Measurements from ENCODE around the gene ZHX3. TPM values are rescaled to one million over a fixed set of nuclear protein-coding genes. Genes with fewer than 3 reads are reported as not detected.

ZHX3 gene
- total and polyA plus RNA-seq, 4 donors = 3.2 to 30.0 (median 8.0) TPM

DNA sequence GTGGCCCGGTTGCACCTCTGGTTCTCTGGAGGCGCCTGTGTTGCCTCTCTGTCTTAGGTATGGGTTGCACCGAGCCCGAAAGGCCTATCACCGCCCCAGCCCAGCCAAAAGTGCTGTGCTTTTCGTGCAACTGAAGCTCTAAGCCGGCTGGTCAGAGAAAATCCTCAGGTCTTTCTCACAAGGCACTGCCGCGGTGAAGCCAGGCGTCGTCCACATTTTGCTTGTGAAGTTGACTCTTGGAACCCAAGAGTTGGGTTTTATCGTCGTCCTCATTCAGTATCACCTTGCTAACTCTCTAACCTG lies 49.8 kb upstream of the ZHX3 start:
- WGBS = 51% methylated on average over 13 of the region's 13 CpGs
- H3K27ac ChIP-seq (ENCODE audit: low read depth in 1 of 2, low read length in 2 of 2) = no peak overlapping the region
- H3K4me3 ChIP-seq (ENCODE audit: low read depth in 1 of 3, low read length in 3 of 3) = no peak overlapping the region
- DNase-seq (ENCODE audit: low spot score) = no peak
- H3K36me3 ChIP-seq (ENCODE audit: control insufficient read depth in 4 of 4, insufficient read depth in 3 of 4, low read depth in 1 of 4, low read length in 3 of 4) = no peaks in the 10 kb centered on the region
- peaks cover 0 to 12% (median 7%) of the 10 kb centered on the region in 4 donors for H3K4me1 ChIP-seq (ENCODE audit: control insufficient read depth in 4 of 4, insufficient read depth in 4 of 4, low read length in 3 of 4)
- TF ChIP-seq, protein P1, sequence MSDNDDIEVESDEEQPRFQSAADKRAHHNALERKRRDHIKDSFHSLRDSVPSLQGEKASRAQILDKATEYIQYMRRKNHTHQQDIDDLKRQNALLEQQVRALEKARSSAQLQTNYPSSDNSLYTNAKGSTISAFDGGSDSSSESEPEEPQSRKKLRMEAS (IDR thresholded peaks at IDR 0.05) = no peak
- TF ChIP-seq HNF4G (IDR thresholded peaks at IDR 0.05) (no peak), TAF1 (conservative IDR thresholded peaks at IDR 0.05) (no peak), HNF4A (conservative IDR thresholded peaks at IDR 0.05) (no peak), NR2F2 (IDR thresholded peaks at IDR 0.05) (no peak), RAD21 (IDR thresholded peaks at IDR 0.05) (no peak), JUND (IDR thresholded peaks at IDR 0.05) (no peak), FOXA1 (IDR thresholded peaks at IDR 0.05) (no peak), EGR1 (IDR thresholded peaks at IDR 0.05; ENCODE audit: low read depth in 2 of 2) (no peak), RXRA (IDR thresholded peaks at IDR 0.05) (no peak), SP1 (IDR thresholded peaks at IDR 0.05) (no peak), FOXA2 (IDR thresholded peaks at IDR 0.05) (no peak), YY1 (IDR thresholded peaks at IDR 0.05) (no peak), GABPA (IDR thresholded peaks at IDR 0.05 in 1 of 2, conservative IDR thresholded peaks at IDR 0.05 in 1 of 2) (no peak)
- TF ChIP-seq, protein P2, sequence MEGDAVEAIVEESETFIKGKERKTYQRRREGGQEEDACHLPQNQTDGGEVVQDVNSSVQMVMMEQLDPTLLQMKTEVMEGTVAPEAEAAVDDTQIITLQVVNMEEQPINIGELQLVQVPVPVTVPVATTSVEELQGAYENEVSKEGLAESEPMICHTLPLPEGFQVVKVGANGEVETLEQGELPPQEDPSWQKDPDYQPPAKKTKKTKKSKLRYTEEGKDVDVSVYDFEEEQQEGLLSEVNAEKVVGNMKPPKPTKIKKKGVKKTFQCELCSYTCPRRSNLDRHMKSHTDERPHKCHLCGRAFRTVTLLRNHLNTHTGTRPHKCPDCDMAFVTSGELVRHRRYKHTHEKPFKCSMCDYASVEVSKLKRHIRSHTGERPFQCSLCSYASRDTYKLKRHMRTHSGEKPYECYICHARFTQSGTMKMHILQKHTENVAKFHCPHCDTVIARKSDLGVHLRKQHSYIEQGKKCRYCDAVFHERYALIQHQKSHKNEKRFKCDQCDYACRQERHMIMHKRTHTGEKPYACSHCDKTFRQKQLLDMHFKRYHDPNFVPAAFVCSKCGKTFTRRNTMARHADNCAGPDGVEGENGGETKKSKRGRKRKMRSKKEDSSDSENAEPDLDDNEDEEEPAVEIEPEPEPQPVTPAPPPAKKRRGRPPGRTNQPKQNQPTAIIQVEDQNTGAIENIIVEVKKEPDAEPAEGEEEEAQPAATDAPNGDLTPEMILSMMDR (IDR thresholded peaks at IDR 0.05; ENCODE audit: low read depth, low read length, missing input control) = no peak
- TF ChIP-seq, protein P3, sequence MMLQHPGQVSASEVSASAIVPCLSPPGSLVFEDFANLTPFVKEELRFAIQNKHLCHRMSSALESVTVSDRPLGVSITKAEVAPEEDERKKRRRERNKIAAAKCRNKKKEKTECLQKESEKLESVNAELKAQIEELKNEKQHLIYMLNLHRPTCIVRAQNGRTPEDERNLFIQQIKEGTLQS (IDR thresholded peaks at IDR 0.05) = no peak
- TF ChIP-seq, protein P4, sequence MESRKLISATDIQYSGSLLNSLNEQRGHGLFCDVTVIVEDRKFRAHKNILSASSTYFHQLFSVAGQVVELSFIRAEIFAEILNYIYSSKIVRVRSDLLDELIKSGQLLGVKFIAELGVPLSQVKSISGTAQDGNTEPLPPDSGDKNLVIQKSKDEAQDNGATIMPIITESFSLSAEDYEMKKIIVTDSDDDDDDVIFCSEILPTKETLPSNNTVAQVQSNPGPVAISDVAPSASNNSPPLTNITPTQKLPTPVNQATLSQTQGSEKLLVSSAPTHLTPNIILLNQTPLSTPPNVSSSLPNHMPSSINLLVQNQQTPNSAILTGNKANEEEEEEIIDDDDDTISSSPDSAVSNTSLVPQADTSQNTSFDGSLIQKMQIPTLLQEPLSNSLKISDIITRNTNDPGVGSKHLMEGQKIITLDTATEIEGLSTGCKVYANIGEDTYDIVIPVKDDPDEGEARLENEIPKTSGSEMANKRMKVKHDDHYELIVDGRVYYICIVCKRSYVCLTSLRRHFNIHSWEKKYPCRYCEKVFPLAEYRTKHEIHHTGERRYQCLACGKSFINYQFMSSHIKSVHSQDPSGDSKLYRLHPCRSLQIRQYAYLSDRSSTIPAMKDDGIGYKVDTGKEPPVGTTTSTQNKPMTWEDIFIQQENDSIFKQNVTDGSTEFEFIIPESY (IDR thresholded peaks at IDR 0.05) = no peak
- TF ChIP-seq, protein P5, sequence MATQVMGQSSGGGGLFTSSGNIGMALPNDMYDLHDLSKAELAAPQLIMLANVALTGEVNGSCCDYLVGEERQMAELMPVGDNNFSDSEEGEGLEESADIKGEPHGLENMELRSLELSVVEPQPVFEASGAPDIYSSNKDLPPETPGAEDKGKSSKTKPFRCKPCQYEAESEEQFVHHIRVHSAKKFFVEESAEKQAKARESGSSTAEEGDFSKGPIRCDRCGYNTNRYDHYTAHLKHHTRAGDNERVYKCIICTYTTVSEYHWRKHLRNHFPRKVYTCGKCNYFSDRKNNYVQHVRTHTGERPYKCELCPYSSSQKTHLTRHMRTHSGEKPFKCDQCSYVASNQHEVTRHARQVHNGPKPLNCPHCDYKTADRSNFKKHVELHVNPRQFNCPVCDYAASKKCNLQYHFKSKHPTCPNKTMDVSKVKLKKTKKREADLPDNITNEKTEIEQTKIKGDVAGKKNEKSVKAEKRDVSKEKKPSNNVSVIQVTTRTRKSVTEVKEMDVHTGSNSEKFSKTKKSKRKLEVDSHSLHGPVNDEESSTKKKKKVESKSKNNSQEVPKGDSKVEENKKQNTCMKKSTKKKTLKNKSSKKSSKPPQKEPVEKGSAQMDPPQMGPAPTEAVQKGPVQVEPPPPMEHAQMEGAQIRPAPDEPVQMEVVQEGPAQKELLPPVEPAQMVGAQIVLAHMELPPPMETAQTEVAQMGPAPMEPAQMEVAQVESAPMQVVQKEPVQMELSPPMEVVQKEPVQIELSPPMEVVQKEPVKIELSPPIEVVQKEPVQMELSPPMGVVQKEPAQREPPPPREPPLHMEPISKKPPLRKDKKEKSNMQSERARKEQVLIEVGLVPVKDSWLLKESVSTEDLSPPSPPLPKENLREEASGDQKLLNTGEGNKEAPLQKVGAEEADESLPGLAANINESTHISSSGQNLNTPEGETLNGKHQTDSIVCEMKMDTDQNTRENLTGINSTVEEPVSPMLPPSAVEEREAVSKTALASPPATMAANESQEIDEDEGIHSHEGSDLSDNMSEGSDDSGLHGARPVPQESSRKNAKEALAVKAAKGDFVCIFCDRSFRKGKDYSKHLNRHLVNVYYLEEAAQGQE (IDR thresholded peaks at IDR 0.05) = no peak
- H3K27me3 ChIP-seq (ENCODE audit: control insufficient read depth in 4 of 4, insufficient read depth in 4 of 4, low read length in 3 of 4) = peaks cover 0 to 18% (median 6%) of the 10 kb centered on the region in 4 donors
- no peaks in the 10 kb centered on the region for H3K9me3 ChIP-seq (ENCODE audit: control insufficient read depth in 4 of 4, low read length in 3 of 4)
- no peak overlapping the region for H3K9ac ChIP-seq (ENCODE audit: low read depth in 1 of 2, low read length in 2 of 2)

All from liver (tissue), 9 donors.